ENCODE results near the gene HIPK3.

Gene HIPK3

GRCh38 chr11:33262011-33262645 lies 4.9 kb downstream of the HIPK3 start:
- no peak for DNase-seq (ENCODE audit: insufficient read length)
- TF ChIP-seq POLR2AphosphoS5 (IDR thresholded peaks at IDR 0.05; ENCODE audit: low read depth, low read length), result no peak
- TF ChIP-seq TAF1 (IDR thresholded peaks at IDR 0.05; ENCODE audit: borderline replicate concordance, low read depth, low read length), result no peak
- TF ChIP-seq POLR2A (IDR thresholded peaks at IDR 0.05; ENCODE audit: low read depth, low read length), result no peak
- peak; percentile 62 for FAIRE-seq

- TF ChIP-seq POLR2AphosphoS5 (IDR thresholded peaks at IDR 0.05; ENCODE audit: low read depth, low read length) (no peak), TAF1 (IDR thresholded peaks at IDR 0.05; ENCODE audit: borderline replicate concordance, low read depth, low read length) (no peak)
- DNase-seq (ENCODE audit: insufficient read length), result no peak
- FAIRE-seq, result no peak
Observed at GRCh38 chr11:33263549-33263948, 6.4 kb downstream of the HIPK3 start.

- TF ChIP-seq POLR2AphosphoS5 (IDR thresholded peaks at IDR 0.05; ENCODE audit: low read depth, low read length), result no peak
- TF ChIP-seq POLR2A (IDR thresholded peaks at IDR 0.05; ENCODE audit: low read depth, low read length), result no peak
- TF ChIP-seq TAF1 (IDR thresholded peaks at IDR 0.05; ENCODE audit: borderline replicate concordance, low read depth, low read length), result no peak
- no peak for FAIRE-seq
- no peak for DNase-seq (ENCODE audit: insufficient read length)
Observed at GRCh38 chr11:33264926-33265325, 7.7 kb downstream of the HIPK3 start.

- no peak for DNase-seq (ENCODE audit: insufficient read length)
- TF ChIP-seq TAF1 (IDR thresholded peaks at IDR 0.05; ENCODE audit: borderline replicate concordance, low read depth, low read length) (no peak), POLR2A (IDR thresholded peaks at IDR 0.05; ENCODE audit: low read depth, low read length) (no peak), POLR2AphosphoS5 (IDR thresholded peaks at IDR 0.05; ENCODE audit: low read depth, low read length) (no peak)
- FAIRE-seq, result no peak
Observed at GRCh38 chr11:33266393-33267215, 9.4 kb downstream of the HIPK3 start.

GRCh38 chr11:33268945-33269540 lies 11.9 kb downstream of the HIPK3 start:
- FAIRE-seq (no peak), DNase-seq (ENCODE audit: insufficient read length) (no peak)
- TF ChIP-seq TAF1 (IDR thresholded peaks at IDR 0.05; ENCODE audit: borderline replicate concordance, low read depth, low read length) (no peak), POLR2A (IDR thresholded peaks at IDR 0.05; ENCODE audit: low read depth, low read length) (no peak)

DNA sequence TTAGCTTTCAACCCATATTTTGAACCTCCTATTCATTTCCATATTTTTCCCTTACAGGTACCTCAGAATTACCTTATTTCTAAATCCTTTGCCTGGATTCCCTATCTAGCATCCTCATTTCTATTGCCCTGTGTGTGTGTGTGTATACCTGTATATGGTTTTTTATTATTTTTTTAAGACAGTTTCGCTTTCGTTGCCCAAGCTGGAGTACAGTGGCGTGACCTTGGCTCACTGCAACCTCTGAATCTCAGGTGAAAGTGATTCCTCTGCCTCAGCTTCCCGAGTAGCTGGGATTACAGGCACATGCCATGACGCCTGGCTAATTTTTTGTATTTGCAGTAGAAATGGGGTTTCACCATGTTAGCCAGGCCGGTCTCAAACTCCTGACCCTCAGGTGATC lies 12.6 kb downstream of the HIPK3 start:
- no peak for TF ChIP-seq TAF1 (IDR thresholded peaks at IDR 0.05; ENCODE audit: borderline replicate concordance, low read depth, low read length)
- no peak for TF ChIP-seq POLR2AphosphoS5 (IDR thresholded peaks at IDR 0.05; ENCODE audit: low read depth, low read length)
- TF ChIP-seq POLR2A (IDR thresholded peaks at IDR 0.05; ENCODE audit: low read depth, low read length), result no peak
- FAIRE-seq (no peak), DNase-seq (ENCODE audit: insufficient read length) (no peak)

GRCh38 chr11:33271059-33271458 lies 13.9 kb downstream of the HIPK3 start:
- TF ChIP-seq TAF1 (IDR thresholded peaks at IDR 0.05; ENCODE audit: borderline replicate concordance, low read depth, low read length) (no peak), POLR2A (IDR thresholded peaks at IDR 0.05; ENCODE audit: low read depth, low read length) (no peak)
- FAIRE-seq, result no peak
- DNase-seq (ENCODE audit: insufficient read length), result no peak

- no peak for TF ChIP-seq POLR2AphosphoS5 (IDR thresholded peaks at IDR 0.05; ENCODE audit: low read depth, low read length)
- TF ChIP-seq TAF1 (IDR thresholded peaks at IDR 0.05; ENCODE audit: borderline replicate concordance, low read depth, low read length), result no peak
- TF ChIP-seq POLR2A (IDR thresholded peaks at IDR 0.05; ENCODE audit: low read depth, low read length), result no peak
- FAIRE-seq, result no peak
Observed at GRCh38 chr11:33272338-33273107, 15.3 kb downstream of the HIPK3 start.

DNA sequence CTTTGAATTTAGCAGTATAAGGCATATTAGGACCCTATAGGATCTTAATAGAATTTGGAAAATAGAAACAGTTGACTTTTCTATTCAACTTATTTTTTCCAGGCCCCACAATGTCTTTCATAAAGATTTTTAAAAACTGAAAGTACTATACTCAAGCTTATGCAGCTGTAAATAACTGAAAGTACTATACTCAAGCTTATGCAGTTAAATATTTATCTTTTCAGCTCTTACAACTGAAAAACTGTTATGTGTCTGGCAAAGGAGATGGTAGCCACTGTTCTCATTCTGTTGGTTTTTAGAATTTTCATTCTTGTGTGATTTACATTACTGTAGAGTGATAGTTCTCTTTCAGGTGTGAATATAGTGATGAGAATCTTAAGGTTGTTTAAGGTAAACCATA lies 16.5 kb downstream of the HIPK3 start:
- peak; percentile 33 for FAIRE-seq
- TF ChIP-seq POLR2A (IDR thresholded peaks at IDR 0.05; ENCODE audit: low read depth, low read length), result no peak
- no peak for TF ChIP-seq TAF1 (IDR thresholded peaks at IDR 0.05; ENCODE audit: borderline replicate concordance, low read depth, low read length)
- no peak for TF ChIP-seq POLR2AphosphoS5 (IDR thresholded peaks at IDR 0.05; ENCODE audit: low read depth, low read length)
- no peak for DNase-seq (ENCODE audit: insufficient read length)

More at GRCh38 chr11:33272338-33273107, 15.3 kb downstream of the HIPK3 start:
- DNase-seq (ENCODE audit: insufficient read length), result no peak

GRCh38 chr11:33280411-33280810 lies 23.2 kb downstream of the HIPK3 start:
- DNase-seq (ENCODE audit: insufficient read length) (no peak), FAIRE-seq (no peak)
- TF ChIP-seq POLR2A (IDR thresholded peaks at IDR 0.05; ENCODE audit: low read depth, low read length) (no peak), TAF1 (IDR thresholded peaks at IDR 0.05; ENCODE audit: borderline replicate concordance, low read depth, low read length) (no peak), POLR2AphosphoS5 (IDR thresholded peaks at IDR 0.05; ENCODE audit: low read depth, low read length) (no peak)

DNA sequence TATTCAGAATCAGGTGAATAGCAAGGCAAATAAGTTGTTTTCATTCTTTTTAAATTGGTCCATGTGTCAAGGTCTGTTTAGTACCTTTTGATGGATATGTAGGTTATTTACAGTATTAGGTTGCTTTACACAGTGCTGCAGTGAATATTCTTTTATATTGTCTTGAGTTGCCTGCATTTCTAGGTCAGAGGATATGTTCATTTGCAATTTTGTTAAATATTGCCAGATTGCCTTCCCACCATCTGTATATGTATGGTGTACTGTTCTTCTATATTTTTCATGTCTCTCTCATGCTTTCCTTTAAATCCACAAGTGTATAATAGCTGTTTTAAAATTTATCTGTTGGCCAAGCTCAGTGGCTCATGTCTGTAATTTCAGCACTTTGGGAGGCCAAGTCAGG lies 24.6 kb downstream of the HIPK3 start:
- no peak for DNase-seq (ENCODE audit: insufficient read length)
- TF ChIP-seq TAF1 (IDR thresholded peaks at IDR 0.05; ENCODE audit: borderline replicate concordance, low read depth, low read length) (no peak), POLR2AphosphoS5 (IDR thresholded peaks at IDR 0.05; ENCODE audit: low read depth, low read length) (no peak), POLR2A (IDR thresholded peaks at IDR 0.05; ENCODE audit: low read depth, low read length) (no peak)
- FAIRE-seq, result no peak

All from GM12892 (cell line).